ENCODE measurements around the gene ETV5. TPM values are rescaled to one million over a fixed set of nuclear protein-coding genes. Genes with fewer than 3 reads are reported as not detected.

Gene ETV5
- total RNA-seq, 4 donors from 2014 or later: 19.0 to 31.6 (median 21.3) TPM

GRCh38 chr3:186046838-186047237, 62.1 kb downstream of the ETV5 start:
- Histone ChIP-seq H3K9me3 (no peaks in the 10 kb centered on the region), H3K27me3 (peaks cover 10 to 25% (median 24%) of the 10 kb centered on the region in 3 donors), H3K4me3 (no peak overlapping the region), H3K4me1 (no peaks in the 10 kb centered on the region), H3K27ac (no peak overlapping the region), H3K36me3 (peaks cover 0 to 33% of the 10 kb centered on the region in 2 donors)
- intact Hi-C loops (cut with DNase I; ENCODE audit: low total_unique reads) (no loop called here), in situ Hi-C loops (cut with MboI; ENCODE audit: low sequenced_read_pairs in 4 of 4) (no loop called here)
- ATAC-seq (no peak), DNase-seq (no peak)
- TF ChIP-seq CTCF (IDR thresholded peaks at IDR 0.05 in 4 of 5, conservative IDR thresholded peaks at IDR 0.05 in 1 of 5): no peak
- TF ChIP-seq POLR2A (IDR thresholded peaks at IDR 0.05): no peak

- no peaks in the 10 kb centered on the region for H3K9me3 ChIP-seq
- H3K4me1 ChIP-seq: no peaks in the 10 kb centered on the region
- peaks cover 0 to 17% of the 10 kb centered on the region in 2 donors for H3K36me3 ChIP-seq
- TF ChIP-seq CTCF (IDR thresholded peaks at IDR 0.05 in 4 of 5, conservative IDR thresholded peaks at IDR 0.05 in 1 of 5) (no peak), POLR2A (IDR thresholded peaks at IDR 0.05) (no peak)
- intact Hi-C loops (cut with DNase I; ENCODE audit: low total_unique reads) (no loop called here), in situ Hi-C loops (cut with MboI; ENCODE audit: low sequenced_read_pairs in 4 of 4) (no loop called here)
- no peak overlapping the region for H3K4me3 ChIP-seq
- ATAC-seq (no peak), DNase-seq (no peak)
- H3K27ac ChIP-seq: no peak overlapping the region
- H3K27me3 ChIP-seq: peaks cover 10 to 25% (median 24%) of the 10 kb centered on the region in 3 donors
Observed at GRCh38 chr3:186044968-186045367, 63.9 kb downstream of the ETV5 start.

DNA sequence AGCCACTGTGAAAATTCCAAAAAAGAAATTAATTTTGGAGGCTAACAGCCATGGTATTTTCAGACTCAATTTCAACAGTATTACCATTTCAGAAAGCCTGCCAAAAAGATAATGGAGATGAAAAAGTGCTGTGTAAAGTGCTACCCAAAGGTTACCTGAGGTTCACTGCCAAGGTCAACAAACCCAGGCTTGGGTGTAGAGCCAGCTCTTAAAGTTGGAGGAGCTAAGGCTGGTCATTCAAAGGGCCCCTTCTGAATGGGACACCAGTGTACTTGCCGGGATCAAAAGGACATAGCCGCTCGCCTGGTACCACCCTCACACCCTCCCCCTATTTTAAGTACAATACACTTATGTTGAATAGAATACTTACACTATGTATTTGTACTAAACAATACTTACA, 64.5 kb downstream of the ETV5 start:
- DNase-seq: no peak
- intact Hi-C loops (cut with DNase I; ENCODE audit: low total_unique reads): no loop called here

DNA sequence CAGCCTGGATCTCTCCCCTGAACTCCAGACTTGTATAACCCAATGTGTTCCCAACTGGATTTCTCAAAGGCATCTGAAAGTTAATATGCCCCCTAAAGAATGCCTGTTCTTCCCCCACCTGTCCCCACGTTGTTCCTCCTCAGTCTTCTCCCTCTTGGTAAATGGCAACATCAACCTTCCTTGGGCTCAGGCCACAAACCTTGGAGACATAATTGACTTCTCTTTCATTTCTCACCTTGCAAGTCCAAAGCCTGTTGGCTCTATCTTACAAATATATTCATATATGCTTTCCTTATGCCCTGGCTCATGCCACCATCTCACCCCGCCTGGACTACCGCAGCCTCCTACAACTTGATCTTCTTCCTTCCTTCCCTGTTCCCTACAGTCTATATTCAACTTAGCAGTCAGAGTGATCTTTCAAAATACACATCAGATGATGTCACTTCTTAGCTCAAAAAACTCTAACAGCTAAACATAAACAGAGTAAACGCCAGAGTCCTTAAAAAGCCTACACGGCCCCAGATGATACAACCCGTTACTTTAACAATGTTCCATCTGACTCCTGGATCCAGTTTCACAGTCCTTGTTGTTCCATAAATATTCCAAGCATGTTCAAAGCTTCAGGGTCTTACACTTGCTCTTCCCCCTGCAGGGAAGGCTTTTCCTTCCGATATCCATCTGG, 66.2 kb downstream of the ETV5 start:
- no peak overlapping the region for H3K27ac ChIP-seq
- peaks cover 0 to 2% (median 0%) of the 10 kb centered on the region in 3 donors for H3K9me3 ChIP-seq
- no peak overlapping the region for H3K4me3 ChIP-seq
- no peaks in the 10 kb centered on the region for H3K4me1 ChIP-seq
- H3K36me3 ChIP-seq: peaks cover 0 to 7% of the 10 kb centered on the region in 2 donors
- H3K27me3 ChIP-seq: peaks cover 7 to 19% (median 17%) of the 10 kb centered on the region in 3 donors
- DNase-seq: no peak
- TF ChIP-seq POLR2A (IDR thresholded peaks at IDR 0.05) (no peak), CTCF (IDR thresholded peaks at IDR 0.05 in 4 of 5, conservative IDR thresholded peaks at IDR 0.05 in 1 of 5) (no peak)
- ATAC-seq: no peak
- in situ Hi-C loops (cut with MboI; ENCODE audit: low sequenced_read_pairs in 4 of 4): no loop called here
- intact Hi-C loops (cut with DNase I; ENCODE audit: low total_unique reads): no loop called here

More for the DNA sequence above, 64.5 kb downstream of the ETV5 start:
- no peaks in the 10 kb centered on the region for H3K4me1 ChIP-seq
- H3K36me3 ChIP-seq: peaks cover 0 to 17% of the 10 kb centered on the region in 2 donors
- peaks cover 10 to 25% (median 24%) of the 10 kb centered on the region in 3 donors for H3K27me3 ChIP-seq
- no peak for TF ChIP-seq CTCF (IDR thresholded peaks at IDR 0.05 in 4 of 5, conservative IDR thresholded peaks at IDR 0.05 in 1 of 5)
- no peak for TF ChIP-seq POLR2A (IDR thresholded peaks at IDR 0.05)
- no peak overlapping the region for H3K4me3 ChIP-seq
- in situ Hi-C loops (cut with MboI; ENCODE audit: low sequenced_read_pairs in 4 of 4): no loop called here
- ATAC-seq: no peak
- H3K27ac ChIP-seq: no peak overlapping the region
- no peaks in the 10 kb centered on the region for H3K9me3 ChIP-seq
